AML-193 (cell line): ENCODE results near the gene CROCC2.

Experiments used
- DNase-seq, 2 experiments: peaks; one replicate each; lab custom pipeline; 2025; lab: John Stamatoyannopoulos, UW

The CROCC2 gene

GRCh38 chr2:240906141-240906910 is at the start of gene CROCC2:
Gene CROCC2 (plus strand): TSS chr2:240906336. CDS start chr2:240906514, 178 bp downstream.
- no peak for DNase-seq

GRCh38 chr2:240857039-240858008 is 48.8 kb upstream of the CROCC2 start:
- DNase-seq, result no peak

DNA sequence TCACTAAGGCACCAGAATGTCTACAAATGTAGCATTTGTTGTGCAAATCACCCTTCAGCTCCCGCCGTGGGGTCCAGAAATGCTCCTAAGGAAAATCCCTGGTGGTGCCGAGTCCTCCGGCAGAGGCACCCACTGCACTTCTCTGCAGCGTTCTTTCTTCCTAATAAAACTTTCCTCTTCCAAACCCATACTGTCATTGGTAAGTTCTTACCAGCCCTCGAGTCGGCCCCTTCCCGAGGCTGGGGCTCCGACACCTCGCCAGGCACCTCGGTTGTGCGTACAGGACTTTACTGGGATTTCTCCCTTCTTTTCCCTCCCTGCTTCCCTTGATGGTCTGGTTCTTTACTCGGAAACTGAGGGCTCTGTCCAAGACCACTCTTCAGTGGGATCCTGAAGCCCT is 47.8 kb upstream of the CROCC2 start:
- DNase-seq, result no peak

- no peak for DNase-seq
Measured at GRCh38 chr2:240858871-240859270, 47.3 kb upstream of the CROCC2 start.

DNA sequence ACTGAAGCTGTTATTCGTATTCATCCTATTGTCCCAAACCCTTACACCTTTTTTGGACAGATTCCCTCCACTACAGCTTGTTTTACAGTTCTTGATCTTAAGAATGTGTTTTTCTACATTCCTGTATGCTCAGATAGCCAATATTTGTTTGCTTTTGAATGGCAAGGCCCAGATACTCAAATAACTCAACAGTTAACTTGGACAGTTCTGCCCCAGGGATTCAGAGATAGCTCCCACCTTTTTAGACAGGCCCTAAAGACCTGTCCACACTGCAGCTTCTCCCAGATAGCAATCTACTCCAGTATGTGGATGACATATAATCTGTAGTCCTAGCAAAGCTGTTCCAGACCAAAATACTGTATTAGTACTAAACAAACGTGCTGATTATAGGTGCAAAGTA is 44.6 kb upstream of the CROCC2 start:
- DNase-seq, result no peak

- DNase-seq, result no peak
Measured at GRCh38 chr2:240864475-240864874, 41.7 kb upstream of the CROCC2 start.

GRCh38 chr2:240865391-240865790 is 40.7 kb upstream of the CROCC2 start:
- no peak for DNase-seq

GRCh38 chr2:240868286-240869108 is 37.6 kb upstream of the CROCC2 start, which contains the start of gene AGXT:
Gene AGXT (plus strand): TSS chr2:240868824. CDS start chr2:240868866, 42 bp downstream.
- no peak for DNase-seq

GRCh38 chr2:240869109-240869955 is 36.8 kb upstream of the CROCC2 start:
- no peak for DNase-seq

- no peak for DNase-seq
Measured at GRCh38 chr2:240869956-240870875, 35.9 kb upstream of the CROCC2 start.

GRCh38 chr2:240871071-240871958 is 34.8 kb upstream of the CROCC2 start:
- DNase-seq, result no peak

DNA sequence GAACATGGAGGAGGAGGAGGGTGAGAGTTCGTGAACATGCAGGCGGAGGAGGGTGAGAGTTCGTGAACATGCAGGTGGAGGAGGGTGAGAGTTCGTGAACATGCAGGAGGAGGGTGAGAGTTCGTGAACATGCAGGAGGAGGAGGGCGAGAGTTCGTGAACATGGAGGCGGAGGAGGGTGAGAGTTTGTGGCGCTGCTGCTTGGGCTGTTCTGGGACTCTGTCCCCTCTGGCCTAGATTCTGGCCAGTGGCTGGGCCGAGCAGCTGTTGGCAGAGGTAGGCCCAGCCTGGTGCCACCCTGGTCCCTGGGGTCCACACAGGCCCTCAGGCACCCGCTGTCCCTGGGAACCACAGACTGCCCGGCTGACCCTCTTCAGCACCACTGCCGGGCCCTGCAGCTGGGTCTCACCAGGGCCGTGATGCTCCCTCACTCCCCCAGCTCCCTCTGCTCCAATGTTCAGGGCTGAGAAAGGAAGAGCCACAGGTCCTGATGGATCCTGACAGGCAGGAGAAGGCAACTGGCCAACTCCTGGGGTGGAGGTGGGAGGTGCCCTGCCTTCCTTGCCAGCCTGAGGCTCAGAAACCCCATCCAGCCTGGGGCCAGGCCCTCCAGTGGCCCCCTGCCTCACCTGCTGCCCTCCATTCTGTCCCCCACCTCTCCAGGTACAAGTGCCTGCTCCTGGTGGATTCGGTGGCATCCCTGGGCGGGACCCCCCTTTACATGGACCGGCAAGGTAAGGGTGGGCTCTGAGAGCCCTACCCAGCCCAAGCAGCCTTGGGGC is 33.6 kb upstream of the CROCC2 start:
- no peak for DNase-seq

- no peak for DNase-seq
Measured at GRCh38 chr2:240873098-240873788, 32.9 kb upstream of the CROCC2 start.

GRCh38 chr2:240873805-240874714 is 32.1 kb upstream of the CROCC2 start:
- DNase-seq, result no peak

- no peak for DNase-seq
Measured at GRCh38 chr2:240874715-240875227, 31.4 kb upstream of the CROCC2 start.
